MV-4-11 (cell line): ENCODE results near the gene SPATA31C1.
"Not testable (repeated sequence)": the region's sequence is repeated elsewhere in the genome, so short reads cannot be mapped to it uniquely, and the experiment has no call there.

Experiments
- DNase-seq: peaks from one replicate; lab custom pipeline; 2025; lab: John Stamatoyannopoulos, UW

SPATA31C1 gene

GRCh38 chr9:87938336-87938735, 20.6 kb downstream of the SPATA31C1 start:
- not testable (repeated sequence) for DNase-seq

GRCh38 chr9:87939096-87939495, 21.3 kb downstream of the SPATA31C1 start:
- DNase-seq = not testable (repeated sequence)

- no peak for DNase-seq
Measured at GRCh38 chr9:87944096-87944495, 26.3 kb downstream of the SPATA31C1 start.

GRCh38 chr9:87944682-87945081, 26.9 kb downstream of the SPATA31C1 start:
- no peak for DNase-seq

GRCh38 chr9:87950296-87950695, 32.5 kb downstream of the SPATA31C1 start:
- DNase-seq = no peak

- DNase-seq = peak; percentile 5
Measured at GRCh38 chr9:87950765-87951488, 33.2 kb downstream of the SPATA31C1 start.

- no peak for DNase-seq
Measured at GRCh38 chr9:87954230-87954629, 36.5 kb downstream of the SPATA31C1 start.

- DNase-seq = peak; percentile 6
Measured at GRCh38 chr9:87957839-87958238, 40.1 kb downstream of the SPATA31C1 start.

GRCh38 chr9:87958591-87958990, 40.8 kb downstream of the SPATA31C1 start:
- DNase-seq = no peak

- DNase-seq = no peak
Measured at GRCh38 chr9:87959916-87960581, 42.3 kb downstream of the SPATA31C1 start.

- no peak for DNase-seq
Measured at GRCh38 chr9:87963770-87964169, 46.0 kb downstream of the SPATA31C1 start.

GRCh38 chr9:87964826-87965225, 47.1 kb downstream of the SPATA31C1 start:
- no peak for DNase-seq

- DNase-seq = no peak
Measured at GRCh38 chr9:87968155-87968554, 50.4 kb downstream of the SPATA31C1 start.

GRCh38 chr9:87970602-87971001, 52.8 kb downstream of the SPATA31C1 start:
- DNase-seq = no peak

GRCh38 chr9:87973122-87973521, 55.4 kb downstream of the SPATA31C1 start:
- no peak for DNase-seq
